HepG2 (cell line): Measurements from ENCODE around the gene RASD1. TPM values are rescaled to one million over a fixed set of nuclear protein-coding genes. Genes with fewer than 3 reads are reported as not detected.

Source experiments
- ATAC-seq: fragments of 200-7000 bp; cut with Tn5 transposase; 3 replicates; pipeline ENCODE4 v1.9.1; 2020; ENCODE audit warnings: mild to moderate bottlenecking, moderate library complexity
- BruUV-seq: library from RNA; stranded (reverse); fragments of 400-500 nt; replicated peaks from 2 replicates; lab custom pipeline; 2021; lab: Mats Ljungman, UMichigan
- CTCF ChIA-PET: fragments of 300-600 bp; formaldehyde crosslinking; extraction: SDS; loops from one replicate; lab custom pipeline; 2021; ENCODE audit warnings: low total read pairs, inconsistent platforms, low intra/inter-chr PET ratio; lab: Yijun Ruan, JAX
- POLR2A ChIA-PET: fragments of 350-600 bp; sonication (Branson Sonifier 250); formaldehyde crosslinking; loops from one replicate; lab custom pipeline; 2020; ENCODE audit warnings: antibody characterized with exemption, inconsistent platforms; lab: Yijun Ruan, JAX
- DNase-seq: peaks from one replicate; pipeline ENCODE4 v3.0.0-alpha.2; 2015; ENCODE audit warnings: low spot score
- FAIRE-seq: peaks from 3 replicates; lab custom pipeline; 2011; peaks lifted over from hg19 to GRCh38; lab: Jason Lieb, UNC
- H2AFZ ChIP-seq: one replicate; pipeline ENCODE4 v1.6.1; 2011; ENCODE audit warnings: low read length, inconsistent platforms
- H3K27ac ChIP-seq: fragments of 300-600 bp; 3 replicates; pipeline ENCODE4 v1.8.0; 2011; ENCODE audit warnings: mixed run types, mild to moderate bottlenecking, mixed read lengths, low read length, inconsistent platforms; ENCODE audit not compliant: insufficient read depth; ENCODE audit errors: extremely low read length
- H3K27me3 ChIP-seq, 2 experiments: fragments of 200-600 bp in 1 of 2; 2 replicates in 1 of 2; 3 replicates in 1 of 2; pipeline versions ENCODE4 v1.6.0 to v1.8.0; 2011; ENCODE audit warnings: low read length in 2 of 2, mild to moderate bottlenecking in 2 of 2, moderate library complexity in 2 of 2, inconsistent platforms in 1 of 2; ENCODE audit not compliant: insufficient read depth in 2 of 2, control insufficient read depth in 1 of 2
- H3K36me3 ChIP-seq, 2 experiments: fragments of 200-600 bp in 1 of 2; replicated peaks in 1 of 2; 2 replicates in 1 of 2; 3 replicates in 1 of 2; pipeline versions ENCODE4 v1.5.1 to v1.8.0; 2011; ENCODE audit warnings: low read length in 2 of 2, inconsistent platforms in 1 of 2; ENCODE audit not compliant: insufficient read depth in 2 of 2, control insufficient read depth in 1 of 2
- H3K4me1 ChIP-seq: 2 replicates; pipeline ENCODE4 v1.5.1; 2012; ENCODE audit warnings: low read length, inconsistent platforms; ENCODE audit not compliant: insufficient read depth
- H3K4me2 ChIP-seq: 2 replicates; pipeline ENCODE4 v1.6.0; 2011; ENCODE audit warnings: low read depth, low read length, inconsistent platforms
- H3K4me3 ChIP-seq, 3 experiments: fragments of 200-600 bp in 1 of 3; sonication (generic), shearing (Covaris generic) in 1 of 3; replicated peaks in 1 of 3; 2 replicates each; pipeline ENCODE4 v1.5.1; 2011 to 2016; ENCODE audit warnings: low read length in 3 of 3, inconsistent platforms in 2 of 3, low read depth in 2 of 3, mild to moderate bottlenecking in 2 of 3, control low read depth in 1 of 3, mixed read lengths in 1 of 3; ENCODE audit not compliant: insufficient read depth in 1 of 3
- H3K79me2 ChIP-seq: one replicate; pipeline ENCODE4 v1.6.1; 2011; ENCODE audit warnings: low read length, inconsistent platforms; ENCODE audit not compliant: insufficient read depth
- H3K9ac ChIP-seq: 2 replicates; pipeline ENCODE4 v1.6.0; 2011; ENCODE audit warnings: mild to moderate bottlenecking, low read depth, low read length, inconsistent platforms; ENCODE audit not compliant: insufficient read depth
- H3K9me3 ChIP-seq: 2 replicates; pipeline ENCODE4 v1.5.1; 2012; ENCODE audit warnings: mild to moderate bottlenecking, low read length
- H4K20me1 ChIP-seq: 2 replicates; pipeline ENCODE4 v1.6.0; 2011; ENCODE audit warnings: inconsistent platforms, mild to moderate bottlenecking, low read length, moderate library complexity; ENCODE audit not compliant: insufficient read depth
- AGO2 ChIP-seq: fragments of 200-400 bp; formaldehyde crosslinking; optimal IDR thresholded peaks from 2 replicates; pipeline ENCODE3; 2017; ENCODE audit warnings: mild to moderate bottlenecking, low read depth, low read length, moderate library complexity
- CEBPB ChIP-seq: IDR thresholded peaks from 2 replicates; pipeline ENCODE4 v1.6.1; 2011; ENCODE audit warnings: low read depth, low read length, improper control_type of control experiment, borderline replicate concordance
- NR2F2 ChIP-seq: IDR thresholded peaks from 2 replicates; pipeline ENCODE4 v1.6.1; 2012; ENCODE audit warnings: low read depth, inconsistent platforms, borderline replicate concordance
- POLR2AphosphoS2 ChIP-seq: IDR thresholded peaks from 2 replicates; pipeline ENCODE4 v1.6.1; 2011; ENCODE audit warnings: low read depth, low read length, improper control_type of control experiment
- RBFOX2 ChIP-seq: fragments of 200-400 bp; formaldehyde crosslinking; IDR thresholded peaks from 2 replicates; pipeline ENCODE4 v1.6.1; 2017; ENCODE audit warnings: low read depth, mild to moderate bottlenecking, low read length
- THAP11 ChIP-seq: IDR thresholded peaks from 2 replicates; pipeline ENCODE4 v1.6.1; 2016; ENCODE audit warnings: missing biosample characterization, missing genetic modification reagents
- ZC3H13 ChIP-seq: sonication (generic); formaldehyde crosslinking; IDR thresholded peaks from 2 replicates; pipeline ENCODE4 v1.8.1; 2023; ENCODE audit warnings: mild to moderate bottlenecking, missing genetic modification reagents, moderate library complexity
- ZNF20 ChIP-seq: sonication (generic); formaldehyde crosslinking; IDR thresholded peaks from 2 replicates; pipeline ENCODE4 v1.4.0; 2020; ENCODE audit warnings: mild to moderate bottlenecking, moderate library complexity, missing genetic modification reagents
- WGBS: methylation state at CpG from one replicate; pipeline ENCODE4 v1.1.6; 2017; ENCODE audit warnings: low lambda C conversion rate; 5-methylcytosine and 5-hydroxymethylcytosine counted together
- in situ Hi-C: cut with HindIII; loops from 2 replicates; pipeline ENCODE4 v1.10.0; 2017; ENCODE audit warnings: low pct_unique_long_range_greater_than_20kb; ENCODE audit not compliant: extremely low pct_ligation_motif_present
- intact Hi-C: fragments of 100-400 bp; cut with micrococcal nuclease; formaldehyde crosslinking; loops from one replicate; pipeline ENCODE4 v1.10.0; 2022; ENCODE audit not compliant: unreplicated experiment
- polyA plus RNA-seq, 8 experiments: library from polyadenylated mRNA; depleted of rRNA in 3 of 8; stranded (reverse) in 7 of 8; unstranded in 1 of 8; fragments of >200 nt; fragmentation: Illumina TruSeq in 4 of 8; extraction: Trizol in 4 of 8; gene quantifications; 2 replicates each; pipeline versions ENCODE4 v1.2.1 to v1.2.3, GENCODE V29; 2011 to 2016; ENCODE audit warnings: low read depth in 4 of 8, missing spikeins in 1 of 8, mixed read lengths in 1 of 8; ENCODE audit not compliant: insufficient read depth in 1 of 8
- total RNA-seq, 5 experiments: library from RNA; depleted of rRNA; stranded (reverse); fragments of >200 nt; fragmentation: Illumina TruSeq; extraction: Trizol; gene quantifications; 2 replicates each; pipeline ENCODE4 v1.2.3, GENCODE V29; 2016; ENCODE audit warnings: low read depth in 1 of 5
- TF ChIP-seq, protein P1 (sequence below): sonication (generic); formaldehyde crosslinking; IDR thresholded peaks from 2 replicates; pipeline ENCODE4 v1.9.0; 2021; ENCODE audit warnings: missing genetic modification reagents, borderline replicate concordance
- TF ChIP-seq, protein P2 (sequence below): sonication (generic); formaldehyde crosslinking; IDR thresholded peaks from 2 replicates; pipeline ENCODE4 v1.4.0; 2020; ENCODE audit warnings: missing genetic modification reagents, borderline replicate concordance
- TF ChIP-seq, protein P3 (sequence below): sonication (generic); formaldehyde crosslinking; IDR thresholded peaks from 2 replicates; pipeline ENCODE4 v1.5.0; 2020; ENCODE audit warnings: mild to moderate bottlenecking, missing genetic modification reagents

Gene RASD1
- total and polyA plus RNA-seq, 2 of the 13 experiments (the other 11 are each of a cell fraction or from before 2014, with no cell fraction given) = 1.6 to 4.2 TPM

DNA sequence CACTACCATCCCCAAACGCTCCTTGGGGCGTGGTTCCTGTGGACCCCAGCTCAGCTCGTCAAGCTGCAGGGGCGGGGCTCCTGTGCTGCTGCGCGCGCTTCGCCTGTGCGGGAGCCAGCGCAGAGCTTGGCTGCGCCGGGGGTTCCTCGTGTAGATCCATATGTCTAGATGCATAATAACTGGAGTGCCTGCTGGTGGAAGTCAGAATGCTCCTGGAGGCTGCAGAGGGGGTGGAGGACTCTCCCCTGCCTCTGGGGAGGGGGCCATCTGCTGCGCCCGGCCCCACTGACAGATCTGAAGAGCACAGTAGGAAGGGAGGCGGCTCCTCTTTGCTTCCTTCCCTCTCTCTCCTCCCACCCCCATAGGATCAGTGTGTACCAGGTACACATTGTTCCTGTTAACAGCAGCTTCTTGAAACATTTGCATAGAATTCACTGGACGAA lies 4.6 kb downstream of the RASD1 start:
- Histone ChIP-seq H3K4me2 (no peak overlapping the region), H3K4me1 (peaks cover 36% of the 10 kb centered on the region), H2AFZ (no peak overlapping the region), H3K4me3 (no peak overlapping the region), H3K27ac (no peak overlapping the region), H3K9me3 (no peaks in the 10 kb centered on the region), H4K20me1 (no peaks in the 10 kb centered on the region), H3K27me3 (no peaks in the 10 kb centered on the region), H3K36me3 (peaks cover 10 to 26% of the 10 kb centered on the region in 2 experiments; a peak in 4 of 5 replicates), H3K9ac (no peak overlapping the region), H3K79me2 (no peaks in the 10 kb centered on the region)
- ChIA-PET POLR2A (interaction anchor here (1.1 to 2.1 kb wide), 3 partner anchors 44 to 85 kb away, joined by 3 to 6 read pairs (median 5); no protein-coding TSS in a partner anchor), CTCF (interaction anchor here (1.3 kb wide), 1 partner anchor 137 kb away, joined by 4 read pairs; no protein-coding TSS in a partner anchor)
- 89% methylated on average over 5 of the region's 17 CpGs for WGBS
- TF ChIP-seq RBFOX2 (peak; percentile 32; the same call in 1 of the 2 replicates), ZNF20 (CRISPR knock-in tag) (no peak), ZC3H13 (CRISPR knock-in tag) (peak; percentile 37; the same call in 1 of the 2 replicates), AGO2 (peak; percentile 52)
- TF ChIP-seq, protein P1, sequence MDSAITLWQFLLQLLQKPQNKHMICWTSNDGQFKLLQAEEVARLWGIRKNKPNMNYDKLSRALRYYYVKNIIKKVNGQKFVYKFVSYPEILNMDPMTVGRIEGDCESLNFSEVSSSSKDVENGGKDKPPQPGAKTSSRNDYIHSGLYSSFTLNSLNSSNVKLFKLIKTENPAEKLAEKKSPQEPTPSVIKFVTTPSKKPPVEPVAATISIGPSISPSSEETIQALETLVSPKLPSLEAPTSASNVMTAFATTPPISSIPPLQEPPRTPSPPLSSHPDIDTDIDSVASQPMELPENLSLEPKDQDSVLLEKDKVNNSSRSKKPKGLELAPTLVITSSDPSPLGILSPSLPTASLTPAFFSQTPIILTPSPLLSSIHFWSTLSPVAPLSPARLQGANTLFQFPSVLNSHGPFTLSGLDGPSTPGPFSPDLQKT = no peak
- intact Hi-C loops (no loop called here), in situ Hi-C loops (no loop called here)
- FAIRE-seq = no peak
- no peak for ATAC-seq
- BruUV-seq = no TSS peak
- DNase-seq = no peak

DNA sequence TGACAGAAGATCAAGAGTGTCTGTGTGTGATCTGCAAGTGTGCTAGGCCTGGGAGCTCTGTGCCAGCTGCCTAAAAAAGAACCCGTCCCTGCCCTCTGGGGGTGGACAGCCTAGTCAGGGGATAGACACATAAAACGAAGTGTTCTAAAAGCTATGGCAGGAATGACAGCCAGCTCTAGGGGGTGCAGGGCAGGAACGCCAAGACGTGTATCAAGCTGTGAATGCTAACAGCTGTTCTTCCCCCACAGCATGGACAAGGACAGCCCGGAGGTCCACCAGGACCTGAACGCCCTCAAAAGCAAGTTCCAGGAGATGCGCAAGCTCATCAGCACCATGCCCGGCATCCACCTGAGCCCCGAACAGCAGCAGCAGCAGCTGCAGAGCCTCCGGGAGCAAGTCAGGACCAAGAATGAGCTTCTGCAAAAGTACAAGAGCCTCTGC lies 5.1 kb downstream of the RASD1 start:
- WGBS = 89% methylated on average over 9 of the region's 10 CpGs
- peaks cover 12 to 26% of the 10 kb centered on the region in 2 experiments; a peak in 4 of 5 replicates for H3K36me3 ChIP-seq
- no peak for FAIRE-seq
- H4K20me1 ChIP-seq = no peaks in the 10 kb centered on the region
- CTCF ChIA-PET = interaction anchor here (1.3 kb wide), 1 partner anchor 136 kb away, joined by 4 read pairs; no protein-coding TSS in a partner anchor
- in situ Hi-C loops (no loop called here), intact Hi-C loops (no loop called here)
- H2AFZ ChIP-seq = no peak overlapping the region
- no peak overlapping the region for H3K9ac ChIP-seq
- peaks cover 36% of the 10 kb centered on the region for H3K4me1 ChIP-seq
- no peak overlapping the region for H3K4me3 ChIP-seq
- no peak overlapping the region for H3K27ac ChIP-seq
- H3K79me2 ChIP-seq = no peaks in the 10 kb centered on the region
- ATAC-seq = no peak
- BruUV-seq = no TSS peak
- POLR2A ChIA-PET = interaction anchor here (1.0 to 2.1 kb wide), 4 partner anchors 44 to 85 kb away, joined by 3 to 6 read pairs (median 4); no protein-coding TSS in a partner anchor
- H3K4me2 ChIP-seq = no peak overlapping the region
- no peak for DNase-seq
- H3K9me3 ChIP-seq = no peaks in the 10 kb centered on the region
- no peaks in the 10 kb centered on the region for H3K27me3 ChIP-seq
- TF ChIP-seq NR2F2 (no peak), CEBPB (no peak), THAP11 (CRISPR knock-in tag) (no peak), POLR2AphosphoS2 (no peak)
- TF ChIP-seq, protein P2, sequence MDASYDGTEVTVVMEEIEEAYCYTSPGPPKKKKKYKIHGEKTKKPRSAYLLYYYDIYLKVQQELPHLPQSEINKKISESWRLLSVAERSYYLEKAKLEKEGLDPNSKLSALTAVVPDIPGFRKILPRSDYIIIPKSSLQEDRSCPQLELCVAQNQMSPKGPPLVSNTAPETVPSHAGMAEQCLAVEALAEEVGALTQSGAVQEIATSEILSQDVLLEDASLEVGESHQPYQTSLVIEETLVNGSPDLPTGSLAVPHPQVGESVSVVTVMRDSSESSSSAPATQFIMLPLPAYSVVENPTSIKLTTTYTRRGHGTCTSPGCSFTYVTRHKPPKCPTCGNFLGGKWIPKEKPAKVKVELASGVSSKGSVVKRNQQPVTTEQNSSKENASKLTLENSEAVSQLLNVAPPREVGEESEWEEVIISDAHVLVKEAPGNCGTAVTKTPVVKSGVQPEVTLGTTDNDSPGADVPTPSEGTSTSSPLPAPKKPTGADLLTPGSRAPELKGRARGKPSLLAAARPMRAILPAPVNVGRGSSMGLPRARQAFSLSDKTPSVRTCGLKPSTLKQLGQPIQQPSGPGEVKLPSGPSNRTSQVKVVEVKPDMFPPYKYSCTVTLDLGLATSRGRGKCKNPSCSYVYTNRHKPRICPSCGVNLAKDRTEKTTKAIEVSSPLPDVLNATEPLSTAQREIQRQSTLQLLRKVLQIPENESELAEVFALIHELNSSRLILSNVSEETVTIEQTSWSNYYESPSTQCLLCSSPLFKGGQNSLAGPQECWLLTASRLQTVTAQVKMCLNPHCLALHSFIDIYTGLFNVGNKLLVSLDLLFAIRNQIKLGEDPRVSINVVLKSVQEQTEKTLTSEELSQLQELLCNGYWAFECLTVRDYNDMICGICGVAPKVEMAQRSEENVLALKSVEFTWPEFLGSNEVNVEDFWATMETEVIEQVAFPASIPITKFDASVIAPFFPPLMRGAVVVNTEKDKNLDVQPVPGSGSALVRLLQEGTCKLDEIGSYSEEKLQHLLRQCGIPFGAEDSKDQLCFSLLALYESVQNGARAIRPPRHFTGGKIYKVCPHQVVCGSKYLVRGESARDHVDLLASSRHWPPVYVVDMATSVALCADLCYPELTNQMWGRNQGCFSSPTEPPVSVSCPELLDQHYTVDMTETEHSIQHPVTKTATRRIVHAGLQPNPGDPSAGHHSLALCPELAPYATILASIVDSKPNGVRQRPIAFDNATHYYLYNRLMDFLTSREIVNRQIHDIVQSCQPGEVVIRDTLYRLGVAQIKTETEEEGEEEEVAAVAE (CRISPR knock-in tag) = no peak
- TF ChIP-seq, protein P3, sequence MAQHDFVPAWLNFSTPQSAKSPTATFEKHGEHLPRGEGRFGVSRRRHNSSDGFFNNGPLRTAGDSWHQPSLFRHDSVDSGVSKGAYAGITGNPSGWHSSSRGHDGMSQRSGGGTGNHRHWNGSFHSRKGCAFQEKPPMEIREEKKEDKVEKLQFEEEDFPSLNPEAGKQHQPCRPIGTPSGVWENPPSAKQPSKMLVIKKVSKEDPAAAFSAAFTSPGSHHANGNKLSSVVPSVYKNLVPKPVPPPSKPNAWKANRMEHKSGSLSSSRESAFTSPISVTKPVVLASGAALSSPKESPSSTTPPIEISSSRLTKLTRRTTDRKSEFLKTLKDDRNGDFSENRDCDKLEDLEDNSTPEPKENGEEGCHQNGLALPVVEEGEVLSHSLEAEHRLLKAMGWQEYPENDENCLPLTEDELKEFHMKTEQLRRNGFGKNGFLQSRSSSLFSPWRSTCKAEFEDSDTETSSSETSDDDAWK (CRISPR knock-in tag) = no peak
